Gastrocnemius medialis (tissue), 4 donors: ENCODE measurements around the gene RRP9. TPM values are rescaled to one million over a fixed set of nuclear protein-coding genes. Genes with fewer than 3 reads are reported as not detected.

ENCODE experiments used
- ATAC-seq, 2 donors: fragments of 150-250 bp; one replicate each; pipeline ENCODE4 v1.9.1; 2016
- DNase-seq, 2 donors: peaks; one replicate each; pipeline ENCODE4 v3.0.0-alpha.2; 2019
- H3K27ac ChIP-seq, 4 donors: fragments of 200-600 bp; sonication (generic); 1 replicate in 1 of 4; 2 replicates in 3 of 4; pipeline ENCODE4 v1.5.1; 2016 to 2018; ENCODE audit warnings: mild to moderate bottlenecking in 2 of 4, moderate library complexity in 1 of 4
- H3K27me3 ChIP-seq, 3 donors: fragments of 200-600 bp; sonication (generic) in 2 of 3; 1 replicate in 1 of 3; 2 replicates in 2 of 3; pipeline versions ENCODE4 v1.5.1 to v1.6.0; 2016 to 2019; ENCODE audit warnings: mild to moderate bottlenecking in 1 of 3, moderate library complexity in 1 of 3
- H3K36me3 ChIP-seq, 2 donors: fragments of 200-600 bp; sonication (generic) in 1 of 2; one replicate each; pipeline ENCODE4 v1.5.1; 2017 to 2018
- H3K4me1 ChIP-seq, 2 donors: fragments of 200-600 bp; sonication (generic) in 1 of 2; one replicate each; pipeline ENCODE4 v1.5.1; 2016 to 2017; ENCODE audit warnings: mild to moderate bottlenecking in 2 of 2
- H3K4me3 ChIP-seq, 4 donors: fragments of 200-600 bp; sonication (generic) in 3 of 4; 1 replicate in 1 of 4; 2 replicates in 3 of 4; pipeline ENCODE4 v1.5.1; 2016 to 2019; ENCODE audit warnings: mild to moderate bottlenecking in 2 of 4
- H3K9me3 ChIP-seq, 3 donors: fragments of 200-600 bp; sonication (generic) in 2 of 3; 1 replicate in 1 of 3; 2 replicates in 2 of 3; pipeline ENCODE4 v1.5.1; 2016 to 2019
- CTCF ChIP-seq, 5 experiments: fragments of 450-650 bp in 3 of 5; fragments of 200-600 bp in 2 of 5; sonication (generic) in 2 of 5; IDR thresholded peaks in 4 of 5; conservative IDR thresholded peaks in 1 of 5; 1 replicate in 4 of 5; 2 replicates in 1 of 5; pipeline ENCODE4 v1.5.1; 2016 to 2019; ENCODE audit warnings: antibody characterized with exemption in 5 of 5, mild to moderate bottlenecking in 3 of 5, moderate library complexity in 3 of 5
- POLR2A ChIP-seq, 2 donors: fragments of 450-650 bp; IDR thresholded peaks; one replicate each; pipeline ENCODE4 v1.6.1; 2017; ENCODE audit warnings: antibody characterized with exemption in 2 of 2, mild to moderate bottlenecking in 2 of 2, moderate library complexity in 2 of 2
- in situ Hi-C, 4 donors: fragments of 200-750 bp; cut with MboI; loops; one replicate each; pipeline versions ENCODE4 v1.15.0 to v1.8.0; 2017; ENCODE audit warnings: low sequenced_read_pairs in 4 of 4
- intact Hi-C: fragments of 100-400 bp; cut with DNase I; formaldehyde crosslinking; loops from one replicate; pipeline ENCODE4 v1.15.1; 2023; ENCODE audit warnings: low total_unique reads
- total RNA-seq, 4 donors: library from RNA; depleted of rRNA; stranded (reverse); fragments of >200 nt; gene quantifications; one replicate each; pipeline versions ENCODE4 v1.1.0 to v1.2.3, GENCODE V29; 2016

Gene RRP9
- total RNA-seq, 4 donors from 2014 or later: 19.2 to 25.9 (median 24.9) TPM

- intact Hi-C loops (no loop called here), in situ Hi-C loops (no loop called here)
- DNase-seq (peak; percentile 71 to 81), ATAC-seq (peak; percentile 72 to 87)
- no peak overlapping the region for H3K4me3 ChIP-seq
- H3K27ac ChIP-seq: peak overlapping the region; percentile 90 to 100 (median 94)
- peaks cover 0 to 33% of the 10 kb centered on the region in 2 donors for H3K36me3 ChIP-seq
- H3K9me3 ChIP-seq: no peaks in the 10 kb centered on the region
- no peaks in the 10 kb centered on the region for H3K27me3 ChIP-seq
- TF ChIP-seq POLR2A (IDR thresholded peaks at IDR 0.05) (no peak), CTCF (IDR thresholded peaks at IDR 0.05 in 4 of 5, conservative IDR thresholded peaks at IDR 0.05 in 1 of 5) (no peak)
- peaks cover 52 to 63% of the 10 kb centered on the region in 2 donors for H3K4me1 ChIP-seq
Measured at GRCh38 chr3:51961602-51962569, 20.2 kb upstream of the RRP9 start.

- H3K36me3 ChIP-seq: peaks cover 0 to 33% of the 10 kb centered on the region in 2 donors
- intact Hi-C loops: no loop called here
- no peak overlapping the region for H3K4me3 ChIP-seq
- in situ Hi-C loops: no loop called here
- DNase-seq (no peak), ATAC-seq (no peak)
- H3K4me1 ChIP-seq: peaks cover 43 to 63% of the 10 kb centered on the region in 2 donors
- no peaks in the 10 kb centered on the region for H3K27me3 ChIP-seq
- TF ChIP-seq POLR2A (IDR thresholded peaks at IDR 0.05) (no peak), CTCF (IDR thresholded peaks at IDR 0.05 in 4 of 5, conservative IDR thresholded peaks at IDR 0.05 in 1 of 5) (no peak)
- peak overlapping the region; percentile 45 to 100 (median 94) for H3K27ac ChIP-seq
- H3K9me3 ChIP-seq: no peaks in the 10 kb centered on the region
Measured at GRCh38 chr3:51961011-51961410, 19.3 kb upstream of the RRP9 start.

- DNase-seq (no peak), ATAC-seq (no peak)
- H3K27ac ChIP-seq: peak overlapping the region in 2 of 4 donors; percentile 18 to 98
- in situ Hi-C loops (no loop called here), intact Hi-C loops (no loop called here)
- peaks cover 39 to 63% of the 10 kb centered on the region in 2 donors for H3K4me1 ChIP-seq
- H3K36me3 ChIP-seq: peaks cover 0 to 33% of the 10 kb centered on the region in 2 donors
- H3K9me3 ChIP-seq: no peaks in the 10 kb centered on the region
- TF ChIP-seq POLR2A (IDR thresholded peaks at IDR 0.05): no peak
- TF ChIP-seq CTCF (IDR thresholded peaks at IDR 0.05 in 4 of 5, conservative IDR thresholded peaks at IDR 0.05 in 1 of 5): no peak
- H3K4me3 ChIP-seq: no peak overlapping the region
- H3K27me3 ChIP-seq: no peaks in the 10 kb centered on the region
Measured at GRCh38 chr3:51960386-51960785, 18.7 kb upstream of the RRP9 start.

- Histone ChIP-seq H3K36me3 (peaks cover 0 to 33% of the 10 kb centered on the region in 2 donors), H3K4me3 (no peak overlapping the region), H3K27me3 (no peaks in the 10 kb centered on the region), H3K9me3 (no peaks in the 10 kb centered on the region), H3K27ac (no peak overlapping the region), H3K4me1 (peaks cover 39 to 59% of the 10 kb centered on the region in 2 donors)
- no peak for ATAC-seq
- TF ChIP-seq CTCF (IDR thresholded peaks at IDR 0.05 in 4 of 5, conservative IDR thresholded peaks at IDR 0.05 in 1 of 5) (no peak), POLR2A (IDR thresholded peaks at IDR 0.05) (no peak)
- intact Hi-C loops: no loop called here
- DNase-seq: no peak
- in situ Hi-C loops: no loop called here
Measured at GRCh38 chr3:51959651-51960050, 17.9 kb upstream of the RRP9 start.
